GM21515 (cell line): ENCODE results near the gene ZNF562.
A peak's percentile ranks its signal among the peaks of the same experiment; 100 is the strongest.

Experiments used
- ATAC-seq: cut with Tn5 transposase; IDR thresholded peaks from one replicate; pipeline ENCODE4 v1.9.1; 2021; ENCODE audit not compliant: unreplicated experiment

The ZNF562 gene

GRCh38 chr19:9645472-9645871 is 29.4 kb downstream of the ZNF562 start:
- ATAC-seq, result no peak

GRCh38 chr19:9644472-9644871 is 30.4 kb downstream of the ZNF562 start:
- ATAC-seq, result no peak

- no peak for ATAC-seq
Measured at GRCh38 chr19:9641810-9642209, 33.1 kb downstream of the ZNF562 start.

- no peak for ATAC-seq
Measured at GRCh38 chr19:9640956-9641355, 33.9 kb downstream of the ZNF562 start.

- ATAC-seq, result no peak
Measured at GRCh38 chr19:9636018-9636417, 38.9 kb downstream of the ZNF562 start.

GRCh38 chr19:9627856-9628255 is 47.0 kb downstream of the ZNF562 start:
- no peak for ATAC-seq

- ATAC-seq, result no peak
Measured at GRCh38 chr19:9622531-9622930, 52.4 kb downstream of the ZNF562 start.

GRCh38 chr19:9621156-9622037 is 53.5 kb downstream of the ZNF562 start, which contains the start of gene ZNF561:
TSS of gene ZNF561 (minus strand) at chr19:9621232. CDS start at chr19:9619456, 1,776 bp downstream.
- ATAC-seq, result peak; percentile 74

- no peak for ATAC-seq
Measured at GRCh38 chr19:9620842-9621155, 54.1 kb downstream of the ZNF562 start.

GRCh38 chr19:9615844-9616243 is 59.1 kb downstream of the ZNF562 start:
- no peak for ATAC-seq

GRCh38 chr19:9610484-9611113 is 64.3 kb downstream of the ZNF562 start:
- no peak for ATAC-seq

GRCh38 chr19:9608912-9609311 is 66.0 kb downstream of the ZNF562 start:
- ATAC-seq, result no peak

GRCh38 chr19:9597027-9597426 is 77.9 kb downstream of the ZNF562 start:
- no peak for ATAC-seq
